Upper lobe of right lung (tissue), 1 donor: Measurements from ENCODE around the gene PIK3CD. TPM values are rescaled to one million over a fixed set of nuclear protein-coding genes. Genes with fewer than 3 reads are reported as not detected.

Experiments
- ATAC-seq: fragments of 200-7000 bp; cut with Tn5 transposase; one replicate; pipeline ENCODE4 v1.9.1; 2020; ENCODE audit warnings: mild to moderate bottlenecking, moderate library complexity
- DNase-seq: peaks from one replicate; pipeline ENCODE4 v3.0.0-alpha.2; 2020
- H3K27ac ChIP-seq: fragments of 200-600 bp; one replicate; pipeline ENCODE4 v1.8.0; 2022
- H3K27me3 ChIP-seq: fragments of 200-600 bp; one replicate; pipeline ENCODE4 v1.8.0; 2022; ENCODE audit warnings: mild to moderate bottlenecking
- H3K36me3 ChIP-seq: fragments of 200-600 bp; one replicate; pipeline ENCODE4 v1.8.0; 2022
- H3K4me1 ChIP-seq: fragments of 200-600 bp; one replicate; pipeline ENCODE4 v1.8.0; 2022
- H3K4me3 ChIP-seq: fragments of 200-600 bp; one replicate; pipeline ENCODE4 v1.8.0; 2022; ENCODE audit warnings: mild to moderate bottlenecking
- H3K9me3 ChIP-seq: fragments of 200-600 bp; one replicate; pipeline ENCODE4 v1.8.0; 2022
- CTCF ChIP-seq: fragments of 200-600 bp; IDR thresholded peaks from one replicate; pipeline ENCODE4 v1.8.0; 2022; ENCODE audit warnings: antibody characterized with exemption
- intact Hi-C: fragments of 100-400 bp; cut with DNase I; formaldehyde crosslinking; loops from one replicate; pipeline ENCODE4 v1.11.0; 2022
- total RNA-seq: library from RNA; stranded (reverse); fragmentation: NEBNext Ultra II Directional; extraction: Animal tissue kit (Norgen Biotek cat#: 25700); gene quantifications from one replicate; pipeline ENCODE4 v1.2.1, GENCODE V29; 2021
- donor health status: DM: no; HTN: yes; CAD: no; lungs with severe emphysema.

The PIK3CD gene
- total RNA-seq, 1 donor from 2014 or later: 18.2 TPM

GRCh38 chr1:9654051-9654833 lies 2.7 kb downstream of the PIK3CD start:
- Histone ChIP-seq H3K9me3 (no peaks in the 10 kb centered on the region), H3K27me3 (peaks cover 11% of the 10 kb centered on the region), H3K27ac (peak overlapping the region; percentile 24), H3K4me1 (peaks cover 6% of the 10 kb centered on the region), H3K4me3 (peak overlapping the region; percentile 55), H3K36me3 (no peaks in the 10 kb centered on the region)
- intact Hi-C loops: no loop called here
- ATAC-seq (peak; percentile 48), DNase-seq (no peak)
- TF ChIP-seq CTCF: no peak

GRCh38 chr1:9654834-9655723 lies 3.5 kb downstream of the PIK3CD start:
- no peak overlapping the region for H3K27ac ChIP-seq

GRCh38 chr1:9655836-9656235 lies 4.3 kb downstream of the PIK3CD start:
- Histone ChIP-seq H3K36me3 (no peaks in the 10 kb centered on the region), H3K27ac (no peak overlapping the region), H3K9me3 (no peaks in the 10 kb centered on the region), H3K4me1 (peaks cover 10% of the 10 kb centered on the region), H3K27me3 (peaks cover 5% of the 10 kb centered on the region), H3K4me3 (no peak overlapping the region)
- no peak for TF ChIP-seq CTCF
- intact Hi-C loops: no loop called here
- ATAC-seq (no peak), DNase-seq (no peak)

More at GRCh38 chr1:9654834-9655723, 3.5 kb downstream of the PIK3CD start:
- no peaks in the 10 kb centered on the region for H3K9me3 ChIP-seq
- DNase-seq (no peak), ATAC-seq (no peak)
- H3K4me3 ChIP-seq: peak overlapping the region; percentile 55
- intact Hi-C loops: no loop called here
- peaks cover 10% of the 10 kb centered on the region for H3K4me1 ChIP-seq
- TF ChIP-seq CTCF: no peak
- peaks cover 5% of the 10 kb centered on the region for H3K27me3 ChIP-seq
- H3K36me3 ChIP-seq: no peaks in the 10 kb centered on the region

- ATAC-seq (no peak), DNase-seq (no peak)
- Histone ChIP-seq H3K9me3 (no peaks in the 10 kb centered on the region), H3K27me3 (no peaks in the 10 kb centered on the region), H3K36me3 (no peaks in the 10 kb centered on the region), H3K4me3 (no peak overlapping the region), H3K4me1 (peaks cover 10% of the 10 kb centered on the region), H3K27ac (no peak overlapping the region)
- intact Hi-C loops: no loop called here
- TF ChIP-seq CTCF: no peak
Observed at GRCh38 chr1:9657521-9658032, 6.0 kb downstream of the PIK3CD start.

- Histone ChIP-seq H3K36me3 (no peaks in the 10 kb centered on the region), H3K27ac (no peak overlapping the region), H3K4me1 (peaks cover 10% of the 10 kb centered on the region), H3K4me3 (no peak overlapping the region), H3K27me3 (no peaks in the 10 kb centered on the region), H3K9me3 (no peaks in the 10 kb centered on the region)
- intact Hi-C loops: no loop called here
- no peak for TF ChIP-seq CTCF
- ATAC-seq (no peak), DNase-seq (no peak)
Observed at GRCh38 chr1:9658199-9658598, 6.7 kb downstream of the PIK3CD start.
